HEK293 (cell line): Measurements from ENCODE around the gene COQ10A.
A peak's percentile ranks its signal among the peaks of the same experiment; 100 is the strongest.

ENCODE experiments used
- CTCF ChIA-PET: fragments of 350-600 bp; formaldehyde crosslinking; extraction: SDS; loops from one replicate; lab custom pipeline; 2021; ENCODE audit warnings: antibody characterized with exemption; lab: Yijun Ruan, JAX
- POLR2A ChIA-PET: fragments of 300-600 bp; formaldehyde crosslinking; extraction: SDS; loops from one replicate; lab custom pipeline; 2020; ENCODE audit warnings: antibody characterized with exemption, inconsistent platforms; lab: Yijun Ruan, JAX
- H3K27ac ChIP-seq: fragments of 200-500 bp; sonication (Bioruptor generic); 2 replicates; pipeline ENCODE4 v1.5.1; 2014; ENCODE audit warnings: low read depth, low read length, control low read depth, inconsistent platforms; ENCODE audit errors: extremely low read depth
- H3K36me3 ChIP-seq, 2 experiments: fragments of 200-500 bp in 1 of 2; sonication (Bioruptor generic) in 1 of 2; 1 replicate in 1 of 2; 2 replicates in 1 of 2; pipeline ENCODE4 v1.5.1; 2014 to 2017; ENCODE audit warnings: inconsistent platforms in 2 of 2, low read length in 2 of 2; ENCODE audit not compliant: control insufficient read depth in 2 of 2, insufficient read depth in 1 of 2
- H3K4me1 ChIP-seq: fragments of 200-500 bp; sonication (Bioruptor generic); 2 replicates; pipeline ENCODE4 v1.5.1; 2014; ENCODE audit warnings: mild to moderate bottlenecking, low read length, inconsistent platforms; ENCODE audit not compliant: control insufficient read depth, insufficient read depth
- H3K4me3 ChIP-seq: 2 replicates; pipeline ENCODE4 v1.5.1; 2011; ENCODE audit warnings: low read depth, mild to moderate bottlenecking, control low read depth, low read length, moderate library complexity
- H3K9me3 ChIP-seq: fragments of 200-500 bp; sonication (Bioruptor generic); 2 replicates; pipeline ENCODE4 v1.5.1; 2014; ENCODE audit warnings: low read depth, low read length, inconsistent platforms; ENCODE audit not compliant: control insufficient read depth, insufficient read depth
- BCL11B ChIP-seq: fragments of 450-650 bp; formaldehyde crosslinking; IDR thresholded peaks from 2 replicates; pipeline ENCODE4 v1.5.1; 2016; ENCODE audit warnings: low read depth, missing biosample characterization, missing genetic modification characterization
- PRDM1 ChIP-seq: fragments of 450-650 bp; formaldehyde crosslinking; IDR thresholded peaks from 2 replicates; pipeline ENCODE4; 2016; ENCODE audit warnings: missing biosample characterization, missing genetic modification characterization
- SCRT1 ChIP-seq: fragments of 450-650 bp; formaldehyde crosslinking; IDR thresholded peaks from 2 replicates; pipeline ENCODE4 v1.5.1; 2016; ENCODE audit warnings: missing biosample characterization, missing genetic modification characterization, borderline replicate concordance
- SCRT2 ChIP-seq: fragments of 450-650 bp; formaldehyde crosslinking; IDR thresholded peaks from 2 replicates; pipeline ENCODE4 v1.5.1; 2016; ENCODE audit warnings: missing biosample characterization, missing genetic modification characterization
- TRIM28 ChIP-seq: IDR thresholded peaks from 2 replicates; pipeline ENCODE4 v1.6.1; 2011; ENCODE audit warnings: low read length, control low read depth, borderline replicate concordance
- ZBTB48 ChIP-seq: fragments of 450-650 bp; formaldehyde crosslinking; IDR thresholded peaks from 2 replicates; pipeline ENCODE4 v1.5.1; 2016; ENCODE audit warnings: missing biosample characterization, missing genetic modification characterization
- ZFHX2 ChIP-seq: fragments of 450-650 bp; formaldehyde crosslinking; conservative IDR thresholded peaks from 2 replicates; pipeline ENCODE4 v1.5.1; 2016; ENCODE audit warnings: missing biosample characterization, missing genetic modification characterization
- ZFP37 ChIP-seq: fragments of 450-650 bp; formaldehyde crosslinking; IDR thresholded peaks from 2 replicates; pipeline ENCODE4 v1.5.1; 2016; ENCODE audit warnings: missing biosample characterization, missing genetic modification characterization
- ZNF266 ChIP-seq: fragments of 450-650 bp; formaldehyde crosslinking; IDR thresholded peaks from 2 replicates; pipeline ENCODE4 v1.5.1; 2016; ENCODE audit warnings: missing biosample characterization, missing genetic modification characterization, low read depth
- ZNF354C ChIP-seq: fragments of 450-650 bp; formaldehyde crosslinking; IDR thresholded peaks from 2 replicates; pipeline ENCODE4 v1.5.1; 2016; ENCODE audit warnings: missing biosample characterization, missing genetic modification characterization, low read depth, borderline replicate concordance
- ZNF529 ChIP-seq: fragments of 450-650 bp; formaldehyde crosslinking; IDR thresholded peaks from 2 replicates; pipeline ENCODE4 v1.5.1; 2017; ENCODE audit warnings: missing genetic modification characterization, missing biosample characterization; ENCODE audit not compliant: insufficient replicate concordance
- ZNF558 ChIP-seq: fragments of 450-650 bp; formaldehyde crosslinking; IDR thresholded peaks from 2 replicates; pipeline ENCODE4 v1.5.1; 2016; ENCODE audit warnings: missing biosample characterization, missing genetic modification characterization
- ZNF600 ChIP-seq: fragments of 450-650 bp; formaldehyde crosslinking; IDR thresholded peaks from 2 replicates; pipeline ENCODE4 v1.5.1; 2016; ENCODE audit warnings: missing biosample characterization, missing genetic modification characterization
- ZNF658 ChIP-seq: fragments of 450-650 bp; formaldehyde crosslinking; IDR thresholded peaks from 2 replicates; pipeline ENCODE4; 2016; ENCODE audit warnings: missing biosample characterization, missing genetic modification characterization
- ZNF701 ChIP-seq: fragments of 450-650 bp; formaldehyde crosslinking; IDR thresholded peaks from 2 replicates; pipeline ENCODE4 v1.5.1; 2016; ENCODE audit warnings: missing biosample characterization, missing genetic modification characterization
- ZNF768 ChIP-seq: fragments of 450-650 bp; formaldehyde crosslinking; IDR thresholded peaks from 2 replicates; pipeline ENCODE4 v1.5.1; 2018; ENCODE audit warnings: missing biosample characterization, mild to moderate bottlenecking, missing genetic modification characterization
- ZNF837 ChIP-seq: fragments of 450-650 bp; formaldehyde crosslinking; IDR thresholded peaks from 2 replicates; pipeline ENCODE4 v1.5.1; 2016; ENCODE audit warnings: missing biosample characterization, missing genetic modification characterization
- ZNF843 ChIP-seq: fragments of 450-650 bp; formaldehyde crosslinking; IDR thresholded peaks from 2 replicates; pipeline ENCODE4 v1.5.1; 2016; ENCODE audit warnings: missing biosample characterization, missing genetic modification characterization
- TF ChIP-seq, protein P1 (sequence below): fragments of 450-650 bp; formaldehyde crosslinking; IDR thresholded peaks from 2 replicates; pipeline ENCODE4 v1.5.1; 2016; ENCODE audit warnings: missing biosample characterization, missing genetic modification characterization
- TF ChIP-seq, protein P2 (sequence below): fragments of 450-650 bp; formaldehyde crosslinking; conservative IDR thresholded peaks from 2 replicates; pipeline ENCODE4 v1.5.1; 2016; ENCODE audit warnings: low read depth, missing biosample characterization, missing genetic modification characterization
- TF ChIP-seq, protein P3 (sequence below): fragments of 450-650 bp; formaldehyde crosslinking; IDR thresholded peaks from 2 replicates; pipeline ENCODE4 v1.5.1; 2017; ENCODE audit warnings: missing biosample characterization, missing genetic modification characterization

COQ10A gene

DNA sequence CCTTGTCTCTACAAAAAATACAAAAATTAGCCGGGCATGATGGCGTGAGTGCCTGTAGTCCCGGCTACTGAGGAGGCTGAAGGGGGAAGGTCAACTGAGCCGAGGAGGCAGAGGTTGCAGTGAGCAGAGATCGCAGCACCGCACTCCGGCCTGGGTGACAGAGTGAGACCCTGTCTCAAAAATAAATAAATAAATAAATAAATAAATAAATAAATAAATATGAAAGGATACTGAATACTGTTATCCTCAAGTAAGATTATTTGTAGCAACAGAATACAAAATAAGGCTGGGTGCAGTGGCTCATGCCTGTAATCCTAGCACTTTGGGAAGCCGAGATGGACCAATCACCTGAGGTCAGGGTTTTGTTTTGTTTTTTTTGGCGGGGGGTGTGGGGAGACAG, 46.9 kb upstream of the COQ10A start (continued):
- TF ChIP-seq ZNF768 (tag by site-specific recombination) (no peak), BCL11B (tag by site-specific recombination) (no peak), ZNF558 (tag by site-specific recombination) (peak; percentile 92), ZNF266 (tag by site-specific recombination) (peak; percentile 87), ZNF354C (tag by site-specific recombination) (peak; percentile 91; the same call in 1 of the 2 replicates)

DNA sequence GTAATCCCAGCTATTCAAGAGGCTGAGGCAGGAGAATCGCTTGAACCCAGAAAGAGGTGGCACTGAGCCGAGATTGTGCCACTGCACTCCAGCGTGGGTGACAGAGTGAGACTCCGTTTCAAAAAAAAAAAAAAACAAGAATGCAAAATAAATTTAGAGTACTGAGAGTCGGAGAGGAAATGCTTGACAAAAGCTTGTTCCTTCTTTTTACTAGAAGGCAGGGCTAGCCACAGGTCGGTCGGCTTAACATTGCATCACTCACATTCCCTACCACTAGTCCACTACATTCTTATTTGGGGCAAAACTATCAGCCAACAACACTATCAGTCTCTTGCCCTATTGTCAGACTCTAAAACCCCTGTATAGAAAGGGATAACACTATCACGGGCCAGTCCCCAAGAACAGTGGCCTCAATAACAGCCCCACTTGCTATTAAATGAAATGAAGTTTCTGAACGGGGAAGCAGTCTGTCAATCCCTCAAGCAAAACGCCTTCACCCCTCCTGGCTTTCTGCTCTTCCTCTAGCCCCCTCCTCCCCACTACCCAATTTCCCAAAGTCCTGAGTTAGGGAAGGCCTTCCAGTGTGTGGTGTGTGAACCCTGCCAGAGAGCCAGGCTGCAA, 46.0 kb upstream of the COQ10A start:
- Histone ChIP-seq H3K4me1 (peaks cover 12% of the 10 kb centered on the region; the same call in 1 of the 2 replicates), H3K4me3 (peak overlapping the region; percentile 77), H3K9me3 (no peaks in the 10 kb centered on the region), H3K36me3 (peaks cover 1 to 17% of the 10 kb centered on the region in 2 experiments; a peak in 2 of 3 replicates), H3K27ac (peak overlapping the region; percentile 83)
- TF ChIP-seq, protein P1, sequence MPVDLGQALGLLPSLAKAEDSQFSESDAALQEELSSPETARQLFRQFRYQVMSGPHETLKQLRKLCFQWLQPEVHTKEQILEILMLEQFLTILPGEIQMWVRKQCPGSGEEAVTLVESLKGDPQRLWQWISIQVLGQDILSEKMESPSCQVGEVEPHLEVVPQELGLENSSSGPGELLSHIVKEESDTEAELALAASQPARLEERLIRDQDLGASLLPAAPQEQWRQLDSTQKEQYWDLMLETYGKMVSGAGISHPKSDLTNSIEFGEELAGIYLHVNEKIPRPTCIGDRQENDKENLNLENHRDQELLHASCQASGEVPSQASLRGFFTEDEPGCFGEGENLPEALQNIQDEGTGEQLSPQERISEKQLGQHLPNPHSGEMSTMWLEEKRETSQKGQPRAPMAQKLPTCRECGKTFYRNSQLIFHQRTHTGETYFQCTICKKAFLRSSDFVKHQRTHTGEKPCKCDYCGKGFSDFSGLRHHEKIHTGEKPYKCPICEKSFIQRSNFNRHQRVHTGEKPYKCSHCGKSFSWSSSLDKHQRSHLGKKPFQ (tag by site-specific recombination): no peak
- TF ChIP-seq ZNF837 (tag by site-specific recombination): no peak
- no peak for TF ChIP-seq ZFP37
- TF ChIP-seq ZNF529: no peak
- peak; percentile 88 for TF ChIP-seq SCRT2 (tag by site-specific recombination)
- TF ChIP-seq ZFHX2 (tag by site-specific recombination): no peak
- peak; percentile 97 for TF ChIP-seq ZNF600 (tag by site-specific recombination)
- TF ChIP-seq PRDM1 (tag by site-specific recombination): peak; percentile 59
- TF ChIP-seq TRIM28: no peak
- no peak for TF ChIP-seq ZNF658 (tag by site-specific recombination)
- TF ChIP-seq, protein P2, sequence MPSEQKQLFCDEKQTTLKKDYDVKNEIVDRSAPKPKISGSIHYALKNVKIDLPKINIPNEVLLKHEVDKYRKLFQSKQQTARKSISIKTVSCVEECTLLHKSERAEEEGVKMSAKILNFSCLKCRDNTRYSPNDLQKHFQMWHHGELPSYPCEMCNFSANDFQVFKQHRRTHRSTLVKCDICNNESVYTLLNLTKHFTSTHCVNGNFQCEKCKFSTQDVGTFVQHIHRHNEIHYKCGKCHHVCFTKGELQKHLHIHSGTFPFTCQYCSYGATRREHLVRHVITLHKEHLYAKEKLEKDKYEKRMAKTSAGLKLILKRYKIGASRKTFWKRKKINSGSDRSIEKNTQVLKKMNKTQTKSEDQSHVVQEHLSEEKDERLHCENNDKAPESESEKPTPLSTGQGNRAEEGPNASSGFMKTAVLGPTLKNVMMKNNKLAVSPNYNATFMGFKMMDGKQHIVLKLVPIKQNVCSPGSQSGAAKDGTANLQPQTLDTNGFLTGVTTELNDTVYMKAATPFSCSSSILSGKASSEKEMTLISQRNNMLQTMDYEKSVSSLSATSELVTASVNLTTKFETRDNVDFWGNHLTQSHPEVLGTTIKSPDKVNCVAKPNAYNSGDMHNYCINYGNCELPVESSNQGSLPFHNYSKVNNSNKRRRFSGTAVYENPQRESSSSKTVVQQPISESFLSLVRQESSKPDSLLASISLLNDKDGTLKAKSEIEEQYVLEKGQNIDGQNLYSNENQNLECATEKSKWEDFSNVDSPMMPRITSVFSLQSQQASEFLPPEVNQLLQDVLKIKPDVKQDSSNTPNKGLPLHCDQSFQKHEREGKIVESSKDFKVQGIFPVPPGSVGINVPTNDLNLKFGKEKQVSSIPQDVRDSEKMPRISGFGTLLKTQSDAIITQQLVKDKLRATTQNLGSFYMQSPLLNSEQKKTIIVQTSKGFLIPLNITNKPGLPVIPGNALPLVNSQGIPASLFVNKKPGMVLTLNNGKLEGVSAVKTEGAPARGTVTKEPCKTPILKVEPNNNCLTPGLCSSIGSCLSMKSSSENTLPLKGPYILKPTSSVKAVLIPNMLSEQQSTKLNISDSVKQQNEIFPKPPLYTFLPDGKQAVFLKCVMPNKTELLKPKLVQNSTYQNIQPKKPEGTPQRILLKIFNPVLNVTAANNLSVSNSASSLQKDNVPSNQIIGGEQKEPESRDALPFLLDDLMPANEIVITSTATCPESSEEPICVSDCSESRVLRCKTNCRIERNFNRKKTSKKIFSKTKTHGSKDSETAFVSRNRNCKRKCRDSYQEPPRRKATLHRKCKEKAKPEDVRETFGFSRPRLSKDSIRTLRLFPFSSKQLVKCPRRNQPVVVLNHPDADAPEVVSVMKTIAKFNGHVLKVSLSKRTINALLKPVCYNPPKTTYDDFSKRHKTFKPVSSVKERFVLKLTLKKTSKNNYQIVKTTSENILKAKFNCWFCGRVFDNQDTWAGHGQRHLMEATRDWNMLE (tag by site-specific recombination): no peak
- 0 out of 2 replicates have a peak, but pooled peaks have one; percentile 3 for TF ChIP-seq ZNF843
- TF ChIP-seq, protein P3, sequence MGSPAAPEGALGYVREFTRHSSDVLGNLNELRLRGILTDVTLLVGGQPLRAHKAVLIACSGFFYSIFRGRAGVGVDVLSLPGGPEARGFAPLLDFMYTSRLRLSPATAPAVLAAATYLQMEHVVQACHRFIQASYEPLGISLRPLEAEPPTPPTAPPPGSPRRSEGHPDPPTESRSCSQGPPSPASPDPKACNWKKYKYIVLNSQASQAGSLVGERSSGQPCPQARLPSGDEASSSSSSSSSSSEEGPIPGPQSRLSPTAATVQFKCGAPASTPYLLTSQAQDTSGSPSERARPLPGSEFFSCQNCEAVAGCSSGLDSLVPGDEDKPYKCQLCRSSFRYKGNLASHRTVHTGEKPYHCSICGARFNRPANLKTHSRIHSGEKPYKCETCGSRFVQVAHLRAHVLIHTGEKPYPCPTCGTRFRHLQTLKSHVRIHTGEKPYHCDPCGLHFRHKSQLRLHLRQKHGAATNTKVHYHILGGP (tag by site-specific recombination): 0 out of 2 replicates have a peak, but pooled peaks have one; percentile 16
- TF ChIP-seq ZNF701: no peak
- TF ChIP-seq ZBTB48 (tag by site-specific recombination): no peak
- TF ChIP-seq SCRT1 (tag by site-specific recombination): peak; percentile 81
- POLR2A ChIA-PET: interaction anchor here (0.7 to 3.6 kb wide), 16 partner anchors 9 to 268 kb away, joined by 3 to 59 read pairs (median 13); partner anchors contain the start of genes ANKRD52, COQ10A, MYL6 and PA2G4
- CTCF ChIA-PET: interaction anchor here (0.7 to 5.3 kb wide), 9 partner anchors 9 to 101 kb away, joined by 3 to 73 read pairs (median 9); partner anchors contain the start of genes ANKRD52, SMARCC2 and ZC3H10
